Prostate gland (tissue), 2 donors: Measurements from ENCODE around the gene MYLK.

ENCODE experiments used
- CTCF ChIP-seq, 4 experiments: fragments of 200-600 bp in 2 of 4; fragments of 450-650 bp in 2 of 4; sonication (generic) in 2 of 4; IDR thresholded peaks; 1 replicate in 3 of 4; 2 replicates in 1 of 4; pipeline ENCODE4 v1.5.1; 2016 to 2019; ENCODE audit warnings: antibody characterized with exemption in 4 of 4, mild to moderate bottlenecking in 2 of 4, moderate library complexity in 2 of 4
- POLR2A ChIP-seq: fragments of 450-650 bp; IDR thresholded peaks from one replicate; pipeline ENCODE4 v1.6.1; 2016; ENCODE audit warnings: antibody characterized with exemption, mild to moderate bottlenecking
- POLR2AphosphoS5 ChIP-seq: sonication (generic); formaldehyde crosslinking; IDR thresholded peaks from one replicate; pipeline ENCODE4 v1.6.1; 2017; ENCODE audit warnings: antibody characterized with exemption

GRCh38 chr3:123765475-123766128, 118.5 kb downstream of the MYLK start:
- TF ChIP-seq CTCF (IDR thresholded peaks at IDR 0.05) (no peak), POLR2AphosphoS5 (peak; percentile 76), POLR2A (no peak)
